Kidney (tissue), 14 donors: Measurements from ENCODE around the gene COL17A1. TPM values are rescaled to one million over a fixed set of nuclear protein-coding genes. Genes with fewer than 3 reads are reported as not detected.

Experiments used
- DNase-seq, 5 donors: peaks; one replicate each; pipeline ENCODE4 v3.0.0-alpha.2; 2013 to 2020
- FAIRE-seq: peaks from 2 replicates; lab custom pipeline; 2012; peaks lifted over from hg19 to GRCh38; lab: Jason Lieb, UNC
- H3K27ac ChIP-seq, 2 donors: one replicate each; pipeline ENCODE4 v1.7.0; 2013; ENCODE audit warnings: low read depth in 2 of 2, low read length in 2 of 2, inconsistent platforms in 1 of 2
- H3K27me3 ChIP-seq: one replicate; pipeline ENCODE4 v1.7.1; 2013; ENCODE audit warnings: low read length, inconsistent platforms; ENCODE audit not compliant: control insufficient read depth, insufficient read depth
- H3K36me3 ChIP-seq, 3 donors: one replicate each; pipeline versions ENCODE4 v1.7.0 to v1.7.1; 2013; ENCODE audit warnings: low read length in 3 of 3, control low read depth in 1 of 3, inconsistent platforms in 1 of 3; ENCODE audit not compliant: insufficient read depth in 3 of 3, control insufficient read depth in 2 of 3
- H3K4me1 ChIP-seq, 3 donors: one replicate each; pipeline versions ENCODE4 v1.7.0 to v1.7.1; 2013; ENCODE audit warnings: low read length in 3 of 3, inconsistent platforms in 1 of 3, low read depth in 1 of 3; ENCODE audit not compliant: control insufficient read depth in 2 of 3, insufficient read depth in 2 of 3
- H3K4me3 ChIP-seq, 3 donors: one replicate each; pipeline versions ENCODE4 v1.7.0 to v1.8.1; 2013; ENCODE audit warnings: low read length in 3 of 3, control low read depth in 1 of 3, inconsistent platforms in 1 of 3
- H3K9ac ChIP-seq, 3 donors: one replicate each; pipeline versions ENCODE4 v1.7.0 to v1.7.1; 2013; ENCODE audit warnings: low read length in 3 of 3, control low read depth in 1 of 3, inconsistent platforms in 1 of 3
- H3K9me3 ChIP-seq, 3 donors: one replicate each; pipeline versions ENCODE4 v1.7.0 to v1.7.1; 2013; ENCODE audit warnings: low read length in 3 of 3, control low read depth in 1 of 3, inconsistent platforms in 1 of 3; ENCODE audit not compliant: control insufficient read depth in 2 of 3, insufficient read depth in 1 of 3
- CTCF ChIP-seq: IDR thresholded peaks from 3 replicates; pipeline ENCODE4 v1.5.1; 2012; ENCODE audit warnings: mild to moderate bottlenecking, moderate library complexity, borderline replicate concordance; ENCODE audit not compliant: insufficient read depth; ENCODE audit errors: extremely low read depth
- intact Hi-C: fragments of 100-400 bp; cut with DNase I; formaldehyde crosslinking; loops from one replicate; pipeline ENCODE4 v1.11.1; 2022
- polyA plus RNA-seq: library from polyadenylated mRNA; stranded (reverse); fragments of 350-450 nt; fragmentation: Illumina TruSeq; extraction: RNeasy Lipid Tissue Mini Kit (QIAGEN cat#74804); gene quantifications from one replicate; pipeline ENCODE4 v1.2.3, GENCODE V29; 2014; ENCODE audit warnings: low read depth, low replicate concordance; ENCODE audit not compliant: insufficient read depth
- total RNA-seq: library from RNA; stranded (reverse); fragmentation: NEBNext Ultra II Directional; extraction: Animal tissue kit (Norgen Biotek cat#: 25700); gene quantifications from one replicate; pipeline ENCODE4 v1.2.1, GENCODE V29; 2021
- donor health status: control.
- donor health status: control.
- donor health status: control.
- donor health status: control.
- donor health status: control.
- donor health status: DM: yes; HTN: yes; CAD: no.
- donor health status: Normal renal cell carcinoma (clear cell type).

The COL17A1 gene
- total and polyA plus RNA-seq, 2 donors from 2014 or later: 0.58 to 10.8 TPM

GRCh38 chr10:103990531-103990930, 95.1 kb downstream of the COL17A1 start:
- no peak overlapping the region for H3K9ac ChIP-seq
- peaks cover 0 to 5% (median 0%) of the 10 kb centered on the region in 3 donors for H3K36me3 ChIP-seq
- no peaks in the 10 kb centered on the region for H3K27me3 ChIP-seq
- H3K4me3 ChIP-seq: no peak overlapping the region
- H3K27ac ChIP-seq: no peak overlapping the region
- no peaks in the 10 kb centered on the region for H3K9me3 ChIP-seq
- H3K4me1 ChIP-seq: no peaks in the 10 kb centered on the region
- no peak for TF ChIP-seq CTCF
- intact Hi-C loops: no loop called here
- no peak for FAIRE-seq
- DNase-seq: no peak

GRCh38 chr10:103990121-103990520, 95.6 kb downstream of the COL17A1 start:
- H3K4me1 ChIP-seq: no peaks in the 10 kb centered on the region
- H3K9ac ChIP-seq: no peak overlapping the region
- H3K27ac ChIP-seq: no peak overlapping the region
- FAIRE-seq (peak; percentile 19), DNase-seq (no peak)
- H3K4me3 ChIP-seq: no peak overlapping the region
- intact Hi-C loops: no loop called here
- TF ChIP-seq CTCF: no peak
- no peaks in the 10 kb centered on the region for H3K9me3 ChIP-seq
- no peaks in the 10 kb centered on the region for H3K27me3 ChIP-seq
- H3K36me3 ChIP-seq: peaks cover 0 to 5% (median 0%) of the 10 kb centered on the region in 3 donors

- intact Hi-C loops: no loop called here
- Histone ChIP-seq H3K27me3 (no peaks in the 10 kb centered on the region), H3K9ac (no peak overlapping the region), H3K36me3 (no peaks in the 10 kb centered on the region), H3K9me3 (no peaks in the 10 kb centered on the region), H3K4me3 (no peak overlapping the region), H3K27ac (no peak overlapping the region), H3K4me1 (peaks cover 0 to 5% (median 5%) of the 10 kb centered on the region in 3 donors)
- FAIRE-seq (no peak), DNase-seq (no peak)
- no peak for TF ChIP-seq CTCF
Observed at GRCh38 chr10:103986360-103986759, 99.3 kb downstream of the COL17A1 start.

- no peaks in the 10 kb centered on the region for H3K27me3 ChIP-seq
- intact Hi-C loops: no loop called here
- no peak overlapping the region for H3K4me3 ChIP-seq
- DNase-seq: no peak
- H3K27ac ChIP-seq: no peak overlapping the region
- no peak for TF ChIP-seq CTCF
- no peaks in the 10 kb centered on the region for H3K9me3 ChIP-seq
- no peak for FAIRE-seq
- no peak overlapping the region for H3K9ac ChIP-seq
- H3K4me1 ChIP-seq: peaks cover 0 to 5% (median 5%) of the 10 kb centered on the region in 3 donors
- H3K36me3 ChIP-seq: no peaks in the 10 kb centered on the region
Observed at GRCh38 chr10:103985726-103986125, 100.0 kb downstream of the COL17A1 start.
